NCI-H2029 treated with DMSO at 0.1 percent for 48 hours (cell line): ENCODE data around the gene SUPT3H.
A peak's percentile ranks its signal among the peaks of the same experiment; 100 is the strongest.

Experiments
- DNase-seq: peaks from one replicate; lab custom pipeline; 2025; lab: John Stamatoyannopoulos, UW

Gene SUPT3H

GRCh38 chr6:45388328-45388727, 10.6 kb upstream of the SUPT3H start:
- DNase-seq, result no peak

GRCh38 chr6:45387236-45387635, 9.5 kb upstream of the SUPT3H start:
- DNase-seq, result no peak

- no peak for DNase-seq
Measured at GRCh38 chr6:45386501-45386900, 8.8 kb upstream of the SUPT3H start.

GRCh38 chr6:45382391-45382790, 4.7 kb upstream of the SUPT3H start:
- DNase-seq, result no peak

GRCh38 chr6:45378334-45378926, 696 bp upstream of the SUPT3H start:
- DNase-seq, result peak; percentile 84

GRCh38 chr6:45377043-45377553, 636 bp downstream of the SUPT3H start:
- DNase-seq, result no peak

GRCh38 chr6:45376310-45377042, 1.3 kb downstream of the SUPT3H start:
- DNase-seq, result no peak

- no peak for DNase-seq
Measured at GRCh38 chr6:45375449-45375848, 2.3 kb downstream of the SUPT3H start.

- DNase-seq, result no peak
Measured at GRCh38 chr6:45371924-45372573, 5.7 kb downstream of the SUPT3H start.

- DNase-seq, result no peak
Measured at GRCh38 chr6:45369870-45370269, 7.9 kb downstream of the SUPT3H start.

GRCh38 chr6:45367999-45368398, 9.7 kb downstream of the SUPT3H start:
- DNase-seq, result no peak

GRCh38 chr6:45366534-45366933, 11.2 kb downstream of the SUPT3H start:
- DNase-seq, result no peak

- no peak for DNase-seq
Measured at GRCh38 chr6:45365036-45365435, 12.7 kb downstream of the SUPT3H start.

GRCh38 chr6:45364466-45364865, 13.3 kb downstream of the SUPT3H start:
- no peak for DNase-seq

GRCh38 chr6:45353654-45354053, 24.1 kb downstream of the SUPT3H start:
- DNase-seq, result no peak

- no peak for DNase-seq
Measured at GRCh38 chr6:45351667-45352066, 26.1 kb downstream of the SUPT3H start.

- no peak for DNase-seq
Measured at GRCh38 chr6:45351076-45351475, 26.7 kb downstream of the SUPT3H start.

GRCh38 chr6:45350186-45350710, 27.5 kb downstream of the SUPT3H start:
- DNase-seq, result no peak

GRCh38 chr6:45344900-45345299, 32.8 kb downstream of the SUPT3H start:
- no peak for DNase-seq

GRCh38 chr6:45328523-45328922, 49.2 kb downstream of the SUPT3H start:
- no peak for DNase-seq

GRCh38 chr6:45327956-45328522, 49.7 kb downstream of the SUPT3H start, which contains the start of gene RUNX2:
Gene RUNX2 (plus strand): TSS chr6:45328330. CDS start chr6:45328727, 397 bp downstream.
- peak; percentile 24 for DNase-seq

GRCh38 chr6:45326698-45327417, 50.9 kb downstream of the SUPT3H start:
- DNase-seq, result no peak
